IMR-90 (cell line): ENCODE data around the gene CCSER1. TPM values are rescaled to one million over a fixed set of nuclear protein-coding genes. Genes with fewer than 3 reads are reported as not detected.

Source experiments
- ATAC-seq: fragments of 200-7000 bp; cut with Tn5 transposase; 2 replicates; pipeline ENCODE4 v1.9.1; 2020; ENCODE audit warnings: low read depth, mild to moderate bottlenecking, moderate library complexity
- BruUV-seq: library from RNA; stranded (reverse); fragments of 400-500 nt; replicated peaks from 2 replicates; lab custom pipeline; 2021; lab: Mats Ljungman, UMichigan
- CTCF ChIA-PET: fragments of 300-600 bp; formaldehyde crosslinking; extraction: SDS; loops from one replicate; lab custom pipeline; 2021; ENCODE audit warnings: antibody characterized with exemption; lab: Yijun Ruan, JAX
- POLR2A ChIA-PET: fragments of 300-600 bp; sonication (Branson Sonifier 250); formaldehyde crosslinking; loops from one replicate; lab custom pipeline; 2022; ENCODE audit warnings: antibody characterized with exemption; ENCODE audit not compliant: unreplicated experiment; lab: Charles Lee
- DNase-seq: peaks from one replicate; pipeline ENCODE4 v3.0.0; 2013
- H2AFZ ChIP-seq: replicated peaks from 2 replicates; pipeline ENCODE3; 2013; ENCODE audit warnings: low read length, mild to moderate bottlenecking; ENCODE audit not compliant: poor library complexity
- H2AK5ac ChIP-seq: 2 replicates; pipeline ENCODE4 v1.6.1; 2013; ENCODE audit warnings: low read depth, low read length, inconsistent platforms
- H2AK9ac ChIP-seq: replicated peaks from 2 replicates; pipeline ENCODE3; 2013; ENCODE audit warnings: mild to moderate bottlenecking, low read depth, low read length, moderate library complexity; ENCODE audit not compliant: poor library complexity
- H2BK120ac ChIP-seq: 2 replicates; pipeline ENCODE4 v1.6.1; 2013; ENCODE audit warnings: low read depth, low read length, inconsistent platforms
- H2BK15ac ChIP-seq: 3 replicates; pipeline ENCODE4 v1.6.1; 2013; ENCODE audit warnings: low read depth, low read length, inconsistent platforms
- H2BK20ac ChIP-seq: 2 replicates; pipeline ENCODE4 v1.6.1; 2013; ENCODE audit warnings: low read depth, mild to moderate bottlenecking, inconsistent platforms, low read length, moderate library complexity
- H2BK5ac ChIP-seq: 2 replicates; pipeline ENCODE4 v1.6.1; 2013; ENCODE audit warnings: mild to moderate bottlenecking, low read depth, low read length, inconsistent platforms; ENCODE audit not compliant: poor library complexity, severe bottlenecking
- H3K14ac ChIP-seq: replicated peaks from 2 replicates; pipeline ENCODE4 v1.6.1; 2013; ENCODE audit warnings: low read depth, low read length, inconsistent platforms
- H3K18ac ChIP-seq: 2 replicates; pipeline ENCODE4 v1.6.1; 2013; ENCODE audit warnings: low read depth, low read length, control low read depth
- H3K23ac ChIP-seq: 2 replicates; pipeline ENCODE4 v1.6.1; 2013; ENCODE audit warnings: low read depth, low read length, inconsistent platforms
- H3K27ac ChIP-seq: 2 replicates; pipeline ENCODE4 v1.5.1; 2013; ENCODE audit warnings: mild to moderate bottlenecking, control low read depth, low read length; ENCODE audit not compliant: insufficient read depth
- H3K27me3 ChIP-seq: 2 replicates; pipeline ENCODE4 v1.6.1; 2013; ENCODE audit warnings: low read length; ENCODE audit not compliant: control insufficient read depth, insufficient read depth
- H3K36me3 ChIP-seq: 2 replicates; pipeline ENCODE4 v1.6.1; 2013; ENCODE audit warnings: low read length, mixed read lengths; ENCODE audit not compliant: control insufficient read depth, insufficient read depth
- H3K4ac ChIP-seq: 2 replicates; pipeline ENCODE4 v1.6.1; 2013; ENCODE audit warnings: low read depth, low read length, inconsistent platforms
- H3K4me1 ChIP-seq: 2 replicates; pipeline ENCODE4 v1.6.1; 2013; ENCODE audit warnings: low read length, mixed read lengths; ENCODE audit not compliant: control insufficient read depth, insufficient read depth
- H3K4me2 ChIP-seq: 2 replicates; pipeline ENCODE4 v1.6.1; 2013; ENCODE audit warnings: low read depth, mild to moderate bottlenecking, control low read depth, low read length, moderate library complexity
- H3K4me3 ChIP-seq: 2 replicates; pipeline ENCODE4 v1.5.1; 2013; ENCODE audit warnings: low read depth, mild to moderate bottlenecking, control low read depth, low read length, moderate library complexity; ENCODE audit not compliant: insufficient read depth
- H3K56ac ChIP-seq: 2 replicates; pipeline ENCODE4 v1.6.1; 2013; ENCODE audit warnings: low read length, inconsistent platforms; ENCODE audit not compliant: insufficient read depth; ENCODE audit errors: extremely low read depth
- H3K79me1 ChIP-seq, 2 experiments: 2 replicates each; pipeline ENCODE4 v1.6.1; 2013; ENCODE audit warnings: low read length in 2 of 2, inconsistent platforms in 1 of 2, low read depth in 1 of 2
- H3K9ac ChIP-seq: 2 replicates; pipeline ENCODE4 v1.6.1; 2013; ENCODE audit warnings: low read depth, low read length, control low read depth
- H3K9me1 ChIP-seq: 2 replicates; pipeline ENCODE4 v1.6.1; 2013; ENCODE audit warnings: low read length, inconsistent platforms; ENCODE audit not compliant: insufficient read depth
- H3K9me3 ChIP-seq: 2 replicates; pipeline ENCODE4 v1.6.1; 2013; ENCODE audit warnings: low read length; ENCODE audit not compliant: control insufficient read depth, insufficient read depth
- H4K20me1 ChIP-seq: 2 replicates; pipeline ENCODE4 v1.6.1; 2013; ENCODE audit warnings: low read length, inconsistent platforms; ENCODE audit not compliant: insufficient read depth
- H4K5ac ChIP-seq: 2 replicates; pipeline ENCODE4 v1.6.1; 2013; ENCODE audit warnings: mild to moderate bottlenecking, low read depth, low read length, control low read depth
- H4K8ac ChIP-seq, 2 experiments: 2 replicates each; pipeline ENCODE4 v1.6.1; 2013; ENCODE audit warnings: low read depth in 2 of 2, low read length in 2 of 2, control low read depth in 1 of 2, inconsistent platforms in 1 of 2
- H4K91ac ChIP-seq: 2 replicates; pipeline ENCODE4 v1.6.1; 2013; ENCODE audit warnings: low read depth, low read length, inconsistent platforms; ENCODE audit not compliant: insufficient read depth
- BHLHE40 ChIP-seq: fragments of 150-350 bp; IDR thresholded peaks from 2 replicates; pipeline ENCODE4 v1.6.1; 2016; ENCODE audit warnings: mild to moderate bottlenecking, low read depth, low read length
- CEBPB ChIP-seq: IDR thresholded peaks from 2 replicates; pipeline ENCODE4 v1.6.1; 2012; ENCODE audit warnings: low read depth, low read length, improper control_type of control experiment
- CTCF ChIP-seq: conservative IDR thresholded peaks from 2 replicates; pipeline ENCODE4 v1.5.1; 2012; ENCODE audit warnings: mild to moderate bottlenecking, low read depth, low read length, improper control_type of control experiment
- MAFK ChIP-seq: IDR thresholded peaks from 2 replicates; pipeline ENCODE4 v1.6.1; 2012; ENCODE audit warnings: low read depth, low read length, improper control_type of control experiment
- MAZ ChIP-seq: IDR thresholded peaks from 2 replicates; pipeline ENCODE4 v1.6.1; 2012; ENCODE audit warnings: low read depth, mild to moderate bottlenecking, low read length, improper control_type of control experiment, moderate library complexity, borderline replicate concordance
- RAD21 ChIP-seq: IDR thresholded peaks from 2 replicates; pipeline ENCODE4 v1.6.1; 2012; ENCODE audit warnings: low read length, improper control_type of control experiment
- RFX5 ChIP-seq: IDR thresholded peaks from 2 replicates; pipeline ENCODE4 v1.8.0; 2012; ENCODE audit warnings: low read depth, mild to moderate bottlenecking, low read length, moderate library complexity
- SMC3 ChIP-seq: fragments of 150-350 bp; IDR thresholded peaks from 2 replicates; pipeline ENCODE4 v1.6.1; 2016; ENCODE audit warnings: low read depth, mild to moderate bottlenecking, antibody characterized with exemption, low read length, moderate library complexity
- USF2 ChIP-seq: fragments of 150-350 bp; IDR thresholded peaks from 2 replicates; pipeline ENCODE4 v1.6.1; 2017; ENCODE audit warnings: mild to moderate bottlenecking, antibody characterized with exemption, low read length, low read depth
- WGBS, 2 experiments: methylation state at CpG; one replicate each; pipeline versions ENCODE4 v1.1.5 to v1.1.7; 2013; ENCODE audit warnings: missing lambda C conversion rate in 2 of 2; ENCODE audit not compliant: insufficient read length in 1 of 2; ENCODE audit errors: extremely low coverage in 2 of 2; 5-methylcytosine and 5-hydroxymethylcytosine counted together
- dilution Hi-C: fragments of 300-500 bp; cut with HindIII; formaldehyde crosslinking; loops from one replicate; pipeline ENCODE4 v1.14.3; 2018; ENCODE audit warnings: low sequenced_read_pairs; ENCODE audit not compliant: unreplicated experiment
- in situ Hi-C: fragments of 300-500 bp; cut with MboI; formaldehyde crosslinking; loops from 3 replicates; pipeline ENCODE4 v1.14.3; 2019; ENCODE audit warnings: low sequenced_read_pairs, inconsistent platforms, mixed read lengths
- intact Hi-C: fragments of 100-400 bp; cut with micrococcal nuclease; formaldehyde crosslinking; loops from 2 replicates; pipeline ENCODE4 v1.10.0; 2022
- polyA plus RNA-seq, 3 experiments: library from polyadenylated mRNA; depleted of rRNA; stranded (reverse); fragments of >200 nt; gene quantifications; 2 replicates each; pipeline ENCODE4 v1.2.3, GENCODE V29; 2012; ENCODE audit warnings: low replicate concordance in 1 of 3
- total RNA-seq: library from RNA; depleted of rRNA; stranded (reverse); fragments of >200 nt; gene quantifications from 2 replicates; pipeline ENCODE4 v1.2.3, GENCODE V29; 2012

Gene CCSER1
- total and polyA plus RNA-seq, 2 of the 4 experiments (the other 2 are of a cell fraction), result not detected

GRCh38 chr4:90245837-90246236 lies 118.6 kb downstream of the CCSER1 start:
- no peak overlapping the region for H4K91ac ChIP-seq
- BruUV-seq, result no TSS peak
- no peak overlapping the region for H3K56ac ChIP-seq

More at GRCh38 chr4:90245837-90246236, 118.6 kb downstream of the CCSER1 start:
- POLR2A ChIA-PET, result no interaction called here
- Histone ChIP-seq H3K4me1 (no peaks in the 10 kb centered on the region), H4K8ac (no peak overlapping the region), H3K27ac (no peak overlapping the region), H2AFZ (no peak overlapping the region), H4K20me1 (no peaks in the 10 kb centered on the region), H2BK5ac (no peak overlapping the region), H3K36me3 (no peaks in the 10 kb centered on the region), H2AK5ac (no peak overlapping the region), H3K9ac (no peak overlapping the region), H3K9me3 (no peaks in the 10 kb centered on the region), H3K18ac (no peak overlapping the region), H3K79me1 (no peaks in the 10 kb centered on the region), H2BK120ac (no peak overlapping the region), H3K9me1 (no peaks in the 10 kb centered on the region), H2BK15ac (no peak overlapping the region), H3K4ac (no peak overlapping the region), H4K5ac (no peak overlapping the region), H3K4me2 (no peak overlapping the region), H3K23ac (no peak overlapping the region), H3K27me3 (no peaks in the 10 kb centered on the region), H2BK20ac (no peak overlapping the region), H2AK9ac (no peak overlapping the region), H3K14ac (no peak overlapping the region), H3K4me3 (no peak overlapping the region)
- dilution Hi-C loops, result no loop called here
- intact Hi-C loops, result no loop called here
- TF ChIP-seq CTCF, result no peak
- no peak for TF ChIP-seq RAD21
- TF ChIP-seq BHLHE40, result no peak
- no peak for TF ChIP-seq MAZ
- TF ChIP-seq SMC3, result no peak
- TF ChIP-seq CEBPB, result no peak
- no peak for TF ChIP-seq USF2
- TF ChIP-seq MAFK, result no peak
- TF ChIP-seq RFX5, result no peak
- CTCF ChIA-PET, result no interaction called here
- DNase-seq (no peak), ATAC-seq (no peak)
- in situ Hi-C loops, result no loop called here
- no CpG with 5 or more reads among the region's 1 CpG for WGBS, 2 experiments
